Measurements from ENCODE around the gene ENOPH1. TPM values are rescaled to one million over a fixed set of nuclear protein-coding genes. Genes with fewer than 3 reads are reported as not detected.

ENOPH1 gene
- total and polyA plus RNA-seq, 2 of the 4 experiments (the other 2 are of a cell fraction), result 18.0 to 36.0 TPM

DNA sequence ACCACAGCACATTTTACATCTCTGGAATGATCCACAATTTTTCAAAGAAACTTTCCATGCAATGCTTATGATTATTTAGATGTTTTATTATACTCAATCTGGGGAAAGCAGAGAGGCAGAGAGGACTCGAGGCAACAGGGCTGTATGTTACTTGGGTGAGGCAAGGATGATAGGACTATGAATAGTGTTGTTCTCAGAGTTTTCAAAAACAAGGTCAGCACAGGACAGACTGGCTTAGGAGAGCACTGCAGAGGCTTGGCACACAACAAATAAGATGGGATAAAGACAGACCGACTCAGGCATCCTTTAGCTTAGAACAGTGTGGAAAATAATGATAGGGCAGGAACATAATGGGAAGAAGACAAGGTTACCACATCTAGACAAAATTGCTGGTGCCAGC is 66.0 kb downstream of the ENOPH1 start:
- intact Hi-C loops (cut with micrococcal nuclease), result no loop called here
- no peak for DNase-seq
- Histone ChIP-seq H3K9me3 (ENCODE audit: control insufficient read depth, insufficient read depth, low read length) (no peaks in the 10 kb centered on the region), H3K4ac (ENCODE audit: low read depth, low read length) (no peak overlapping the region), H3K14ac (replicated peaks; ENCODE audit: low read depth, low read length) (no peak overlapping the region), H3K56ac (ENCODE audit: extremely low read depth, insufficient read depth, low read length) (no peak overlapping the region), H3K27ac (ENCODE audit: insufficient read depth, low read length) (no peak overlapping the region), H4K8ac (ENCODE audit: low read depth in 2 of 2, low read length in 2 of 2) (no peak overlapping the region), H3K9ac (ENCODE audit: low read depth, low read length) (no peak overlapping the region), H3K18ac (ENCODE audit: low read depth, low read length) (no peak overlapping the region), H2AK5ac (ENCODE audit: low read depth, low read length) (no peak overlapping the region), H3K9me1 (ENCODE audit: insufficient read depth, low read length) (no peaks in the 10 kb centered on the region), H4K5ac (ENCODE audit: low read depth, low read length) (no peak overlapping the region), H3K4me2 (ENCODE audit: low read depth, low read length) (no peak overlapping the region), H3K4me1 (ENCODE audit: control insufficient read depth, insufficient read depth, low read length) (peaks cover 4% of the 10 kb centered on the region; the same call in 1 of the 2 replicates), H2BK120ac (ENCODE audit: low read depth, low read length) (no peak overlapping the region), H2BK5ac (ENCODE audit: low read depth, low read length, poor library complexity, severe bottlenecking) (no peak overlapping the region), H2AFZ (replicated peaks; ENCODE audit: low read length, poor library complexity) (no peak overlapping the region), H3K23ac (ENCODE audit: low read depth, low read length) (no peak overlapping the region), H3K4me3 (ENCODE audit: insufficient read depth, low read depth, low read length) (no peak overlapping the region), H4K20me1 (ENCODE audit: insufficient read depth, low read length) (no peaks in the 10 kb centered on the region), H3K79me1 (ENCODE audit: low read depth in 1 of 2, low read length in 2 of 2) (no peaks in the 10 kb centered on the region), H2BK20ac (ENCODE audit: low read depth, low read length) (no peak overlapping the region), H3K36me3 (ENCODE audit: control insufficient read depth, insufficient read depth, low read length) (no peaks in the 10 kb centered on the region), H2AK9ac (replicated peaks; ENCODE audit: low read depth, low read length, poor library complexity) (no peak overlapping the region), H4K91ac (ENCODE audit: insufficient read depth, low read depth, low read length) (no peak overlapping the region), H2BK15ac (ENCODE audit: low read depth, low read length) (no peak overlapping the region), H3K27me3 (ENCODE audit: control insufficient read depth, insufficient read depth, low read length) (no peaks in the 10 kb centered on the region)
- in situ Hi-C loops (cut with MboI; ENCODE audit: low sequenced_read_pairs), result no loop called here
- dilution Hi-C loops (cut with HindIII; ENCODE audit: low sequenced_read_pairs, unreplicated experiment), result no loop called here
- ChIA-PET CTCF (no interaction called here), POLR2A (ENCODE audit: unreplicated experiment) (no interaction called here)
- 84% methylated on average over 2 of the region's 2 CpGs; no CpG with 5 or more reads in 1 of the 2 experiments for WGBS, 2 experiments (ENCODE audit: extremely low coverage in 2 of 2, insufficient read length in 1 of 2)
- no peak for ATAC-seq (ENCODE audit: low read depth)
- BruUV-seq (replicated peaks), result no TSS peak
- TF ChIP-seq MAFK (IDR thresholded peaks at IDR 0.05; ENCODE audit: low read depth, low read length) (no peak), SMC3 (IDR thresholded peaks at IDR 0.05; ENCODE audit: low read depth, low read length) (no peak), FOS (IDR thresholded peaks at IDR 0.05; ENCODE audit: low read depth, low read length) (no peak), CEBPB (IDR thresholded peaks at IDR 0.05; ENCODE audit: low read depth, low read length) (no peak), RAD21 (IDR thresholded peaks at IDR 0.05; ENCODE audit: low read length) (no peak), CHD1 (IDR thresholded peaks at IDR 0.05; ENCODE audit: low read depth, low read length) (no peak), POLR2A (IDR thresholded peaks at IDR 0.05; ENCODE audit: low read depth, low read length) (no peak), BHLHE40 (IDR thresholded peaks at IDR 0.05; ENCODE audit: low read depth, low read length) (no peak), MXI1 (IDR thresholded peaks at IDR 0.05; ENCODE audit: borderline replicate concordance, low read depth, low read length) (no peak), MAZ (IDR thresholded peaks at IDR 0.05; ENCODE audit: borderline replicate concordance, low read depth, low read length) (no peak)
- TF ChIP-seq, protein P1, sequence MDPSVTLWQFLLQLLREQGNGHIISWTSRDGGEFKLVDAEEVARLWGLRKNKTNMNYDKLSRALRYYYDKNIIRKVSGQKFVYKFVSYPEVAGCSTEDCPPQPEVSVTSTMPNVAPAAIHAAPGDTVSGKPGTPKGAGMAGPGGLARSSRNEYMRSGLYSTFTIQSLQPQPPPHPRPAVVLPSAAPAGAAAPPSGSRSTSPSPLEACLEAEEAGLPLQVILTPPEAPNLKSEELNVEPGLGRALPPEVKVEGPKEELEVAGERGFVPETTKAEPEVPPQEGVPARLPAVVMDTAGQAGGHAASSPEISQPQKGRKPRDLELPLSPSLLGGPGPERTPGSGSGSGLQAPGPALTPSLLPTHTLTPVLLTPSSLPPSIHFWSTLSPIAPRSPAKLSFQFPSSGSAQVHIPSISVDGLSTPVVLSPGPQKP (IDR thresholded peaks at IDR 0.05; ENCODE audit: borderline replicate concordance, low read depth, low read length), result no peak
- TF ChIP-seq, protein P2, sequence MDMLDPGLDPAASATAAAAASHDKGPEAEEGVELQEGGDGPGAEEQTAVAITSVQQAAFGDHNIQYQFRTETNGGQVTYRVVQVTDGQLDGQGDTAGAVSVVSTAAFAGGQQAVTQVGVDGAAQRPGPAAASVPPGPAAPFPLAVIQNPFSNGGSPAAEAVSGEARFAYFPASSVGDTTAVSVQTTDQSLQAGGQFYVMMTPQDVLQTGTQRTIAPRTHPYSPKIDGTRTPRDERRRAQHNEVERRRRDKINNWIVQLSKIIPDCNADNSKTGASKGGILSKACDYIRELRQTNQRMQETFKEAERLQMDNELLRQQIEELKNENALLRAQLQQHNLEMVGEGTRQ (IDR thresholded peaks at IDR 0.05; ENCODE audit: low read depth, low read length), result no peak
